Left cardiac atrium (tissue), 4 donors: Measurements from ENCODE around the gene ADAM15. TPM values are rescaled to one million over a fixed set of nuclear protein-coding genes. Genes with fewer than 3 reads are reported as not detected.

ENCODE experiments used
- ATAC-seq, 2 donors: fragments of 200-7000 bp; cut with Tn5 transposase; one replicate each; pipeline ENCODE4 v1.9.1; 2020; ENCODE audit warnings: mild to moderate bottlenecking in 2 of 2, moderate library complexity in 2 of 2
- DNase-seq: peaks from one replicate; pipeline ENCODE4 v3.0.0-alpha.2; 2020
- intact Hi-C, 2 donors: fragments of 100-400 bp; cut with DNase I; formaldehyde crosslinking; loops; one replicate each; pipeline versions ENCODE4 v1.14.1 to v1.15.1; 2022 to 2023
- long read RNA-seq: library from polyadenylated mRNA; unstranded; transcript quantifications from one replicate; pipeline ENCODE4 v2.0.0, GENCODE V29; 2021
- total RNA-seq, 2 donors: library from RNA; stranded (reverse); fragmentation: NEBNext Ultra II Directional; extraction: Animal tissue kit (Norgen Biotek cat#: 25700); gene quantifications; one replicate each; pipeline ENCODE4 v1.2.1, GENCODE V29; 2021
- donor health status: DM: no; HTN: yes; CAD: no.
- donor health status: DM: no; HTN: yes; CAD: no; lungs with severe emphysema.
- donor health status: DM: yes; HTN: yes; CAD: no.
- donor health status: Dilated cardiomyopathy.

Gene ADAM15, protein sequence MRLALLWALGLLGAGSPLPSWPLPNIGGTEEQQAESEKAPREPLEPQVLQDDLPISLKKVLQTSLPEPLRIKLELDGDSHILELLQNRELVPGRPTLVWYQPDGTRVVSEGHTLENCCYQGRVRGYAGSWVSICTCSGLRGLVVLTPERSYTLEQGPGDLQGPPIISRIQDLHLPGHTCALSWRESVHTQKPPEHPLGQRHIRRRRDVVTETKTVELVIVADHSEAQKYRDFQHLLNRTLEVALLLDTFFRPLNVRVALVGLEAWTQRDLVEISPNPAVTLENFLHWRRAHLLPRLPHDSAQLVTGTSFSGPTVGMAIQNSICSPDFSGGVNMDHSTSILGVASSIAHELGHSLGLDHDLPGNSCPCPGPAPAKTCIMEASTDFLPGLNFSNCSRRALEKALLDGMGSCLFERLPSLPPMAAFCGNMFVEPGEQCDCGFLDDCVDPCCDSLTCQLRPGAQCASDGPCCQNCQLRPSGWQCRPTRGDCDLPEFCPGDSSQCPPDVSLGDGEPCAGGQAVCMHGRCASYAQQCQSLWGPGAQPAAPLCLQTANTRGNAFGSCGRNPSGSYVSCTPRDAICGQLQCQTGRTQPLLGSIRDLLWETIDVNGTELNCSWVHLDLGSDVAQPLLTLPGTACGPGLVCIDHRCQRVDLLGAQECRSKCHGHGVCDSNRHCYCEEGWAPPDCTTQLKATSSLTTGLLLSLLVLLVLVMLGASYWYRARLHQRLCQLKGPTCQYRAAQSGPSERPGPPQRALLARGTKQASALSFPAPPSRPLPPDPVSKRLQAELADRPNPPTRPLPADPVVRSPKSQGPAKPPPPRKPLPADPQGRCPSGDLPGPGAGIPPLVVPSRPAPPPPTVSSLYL
- total RNA-seq = 100 to 1,000 TPM; 108 to 142 TPM
- long read RNA-seq, transcript ADAM15-205 (20 exons, 2,732 nt) = minor isoform, 52 of 181 reads
- long read RNA-seq, transcript ADAM15-201 (21 exons, 2,799 nt) = major isoform, 60 of 181 reads
- long read RNA-seq, partial matches to known transcripts = 32 of 181 reads
- long read RNA-seq, other reads (novel, unspliced or antisense) = 27 of 181 reads

- peak; percentile 92 to 93 for ATAC-seq
- peak; percentile 88 for DNase-seq
- intact Hi-C loops = no loop called here
These were observed at the start of gene ADAM15 for GRCh38 chr1:155050560-155051341. Gene ADAM15 (plus strand): TSS chr1:155051316. CDS start chr1:155051387, 71 bp downstream.

DNA sequence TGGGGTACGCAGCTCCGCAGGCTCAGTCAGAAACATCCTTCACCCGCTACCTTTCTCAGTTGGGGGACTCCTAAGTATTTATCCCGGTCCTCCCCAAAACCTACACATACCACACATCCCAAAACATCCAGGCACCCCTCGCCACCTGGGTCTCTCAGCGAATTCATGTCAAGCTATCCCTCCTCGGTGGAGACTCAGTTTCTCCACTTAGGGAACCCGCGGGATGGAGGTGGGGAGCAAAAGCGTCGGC is 49.8 kb upstream of the ADAM15 start:
- intact Hi-C loops = loop anchor here in 1 of 2 donors (2.0 kb wide), 1 partner anchor 27 kb away; the partner anchor contains the start of gene CKS1B

DNA sequence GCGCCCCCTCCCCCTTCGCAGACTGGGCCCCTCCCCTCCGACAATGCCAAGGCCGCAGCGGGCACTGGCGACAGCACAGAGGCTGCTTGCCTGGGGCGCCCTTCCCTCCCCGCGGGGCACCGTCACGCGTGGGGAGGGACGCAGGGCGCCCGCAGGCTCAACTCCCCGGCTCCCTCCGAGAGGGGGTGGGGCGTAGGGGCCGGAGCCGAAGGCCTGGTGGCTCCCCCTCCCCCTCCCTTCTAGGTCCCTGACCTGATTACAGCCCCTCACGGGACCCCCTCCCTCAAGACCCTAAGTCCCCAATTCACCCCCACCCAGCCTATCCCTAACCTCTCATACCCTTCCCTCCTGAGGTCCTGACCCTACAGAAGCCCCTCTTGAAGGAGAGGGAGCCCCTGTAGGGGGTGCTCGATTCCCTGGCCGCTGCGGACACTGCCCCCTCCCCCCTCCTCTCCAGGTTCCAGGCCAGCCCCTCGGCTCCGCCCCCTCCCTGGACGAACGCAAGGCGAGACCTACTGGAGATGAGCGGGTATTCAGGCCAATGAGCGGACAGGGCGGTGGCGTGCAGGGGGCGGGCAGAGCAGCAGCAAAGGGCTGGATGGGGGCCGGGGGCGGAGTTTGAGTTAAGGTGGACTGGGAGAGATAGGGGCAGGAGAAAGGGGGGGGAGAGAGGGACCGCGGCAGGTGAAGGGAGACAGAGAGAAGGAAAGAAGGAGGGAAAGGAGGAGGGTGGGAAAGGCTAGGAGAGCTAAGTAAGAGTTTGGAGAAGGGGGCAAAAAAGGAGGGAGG is 49.2 kb upstream of the ADAM15 start:
- intact Hi-C loops = loop anchor here in 1 of 2 donors (2.0 kb wide), 1 partner anchor 27 kb away; the partner anchor contains the start of gene CKS1B
- peak; percentile 100 for DNase-seq

More for the DNA sequence above, 49.8 kb upstream of the ADAM15 start:
- DNase-seq (no peak), ATAC-seq (no peak)

DNA sequence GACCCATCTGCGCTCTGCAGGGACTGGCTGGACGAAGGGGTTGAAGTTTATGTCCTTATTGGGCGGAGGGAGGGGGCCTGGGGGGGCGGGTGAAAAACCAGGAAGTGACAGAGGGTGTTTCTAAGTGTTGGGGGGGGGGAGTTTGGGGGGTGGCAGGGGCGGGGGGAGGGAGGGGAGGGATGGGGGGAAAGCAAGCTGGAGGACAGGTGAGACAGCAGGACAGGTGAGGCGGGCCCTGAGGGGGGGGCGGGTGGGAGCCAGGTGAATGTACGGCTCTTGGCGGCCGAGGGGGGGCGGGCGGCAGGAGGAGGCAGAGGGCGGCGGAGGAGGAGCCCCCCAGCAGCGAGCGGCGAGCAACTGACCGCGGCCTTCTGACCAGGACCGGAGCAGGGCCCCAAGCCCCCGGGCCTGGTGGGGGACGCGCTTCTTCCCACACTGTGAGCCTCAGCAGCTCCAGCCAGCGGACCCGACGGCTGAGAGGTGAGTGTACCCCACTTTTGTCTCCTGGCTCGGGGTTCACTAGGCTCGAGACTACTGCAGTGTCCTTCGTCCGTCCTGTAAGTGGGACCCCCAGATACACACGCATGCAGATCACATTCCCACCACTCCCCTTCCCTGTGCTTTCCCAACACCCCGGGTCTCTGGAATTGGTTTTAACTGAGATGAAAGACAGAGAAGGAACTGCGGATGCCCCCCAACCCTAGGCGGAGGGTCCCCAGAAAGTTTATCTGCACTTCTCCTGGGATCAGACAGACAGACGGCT is 48.5 kb upstream of the ADAM15 start, which contains the start of gene ZBTB7B:
Gene ZBTB7B (plus strand): TSS at position 339 of the 763 bp plus-strand sequence. CDS start 11,859 bp downstream, outside the sequence.
- DNase-seq = peak; percentile 63
- ATAC-seq = peak; percentile 2 to 4
- intact Hi-C loops = no loop called here

More for the DNA sequence above, 49.2 kb upstream of the ADAM15 start:
- peak; percentile 84 to 86 for ATAC-seq

DNA sequence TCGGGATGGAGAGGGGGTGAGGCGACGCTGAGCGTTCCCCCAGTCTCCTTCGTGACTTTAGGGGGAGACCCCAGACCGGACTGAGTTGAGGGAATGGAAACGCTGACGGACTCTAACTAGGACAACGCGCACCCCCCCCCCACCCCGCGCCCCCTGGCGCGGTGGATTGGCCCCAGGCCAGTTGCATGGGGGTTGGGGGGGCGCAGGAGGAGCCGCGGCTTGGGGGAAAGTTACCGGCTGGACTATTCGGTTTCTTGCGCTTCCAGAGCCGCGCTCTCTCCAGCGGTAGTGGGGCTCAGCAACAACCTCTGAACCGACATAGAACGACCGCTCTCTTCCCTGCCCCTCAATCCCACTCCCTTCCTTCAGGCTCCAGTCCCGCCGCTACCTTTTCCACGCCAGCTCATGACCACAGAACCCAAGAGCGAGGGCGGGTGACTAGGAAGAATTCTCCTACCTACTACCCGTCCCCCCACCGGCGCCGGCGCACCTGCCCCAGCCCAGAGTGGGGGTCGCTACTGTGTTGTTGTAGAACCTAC is 47.8 kb upstream of the ADAM15 start:
- peak; percentile 48 for DNase-seq
- intact Hi-C loops = no loop called here
- ATAC-seq = no peak

GRCh38 chr1:155003766-155004351 is 47.3 kb upstream of the ADAM15 start:
- ATAC-seq = peak; percentile 3 to 5
- intact Hi-C loops = no loop called here
- peak; percentile 84 for DNase-seq

- intact Hi-C loops = no loop called here
- ATAC-seq (no peak), DNase-seq (no peak)
These were observed 46.6 kb upstream of the ADAM15 start for GRCh38 chr1:155004352-155005075.

GRCh38 chr1:155005076-155006011 is 45.8 kb upstream of the ADAM15 start:
- intact Hi-C loops = no loop called here
- DNase-seq = peak; percentile 69
- ATAC-seq = peak in 1 of 2 donors; percentile 3

DNA sequence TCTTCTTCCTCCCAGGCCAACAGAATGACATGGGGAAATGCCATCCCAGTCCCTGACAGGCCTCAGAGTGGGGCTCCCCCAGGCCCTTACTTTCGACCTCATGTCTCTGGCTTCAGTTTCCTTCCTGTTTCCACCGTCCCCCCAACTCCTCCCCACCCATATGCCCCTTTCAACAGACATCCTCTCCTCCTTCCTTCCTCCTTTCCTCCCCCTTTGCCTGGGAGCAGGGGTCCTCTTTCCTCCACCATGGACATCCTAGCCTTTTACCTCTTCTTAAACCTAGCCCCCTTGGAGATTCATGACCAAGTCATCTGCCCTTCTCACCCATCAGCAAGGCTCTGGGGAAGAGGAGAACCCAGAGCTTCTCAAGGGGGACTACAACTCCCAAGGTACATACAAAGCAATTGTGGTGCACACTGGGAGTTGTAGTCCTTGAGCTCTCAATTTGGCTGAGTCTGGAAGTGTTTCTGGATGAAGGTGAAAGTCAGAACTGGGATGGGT is 44.5 kb upstream of the ADAM15 start:
- intact Hi-C loops = no loop called here
- ATAC-seq (no peak), DNase-seq (no peak)

DNA sequence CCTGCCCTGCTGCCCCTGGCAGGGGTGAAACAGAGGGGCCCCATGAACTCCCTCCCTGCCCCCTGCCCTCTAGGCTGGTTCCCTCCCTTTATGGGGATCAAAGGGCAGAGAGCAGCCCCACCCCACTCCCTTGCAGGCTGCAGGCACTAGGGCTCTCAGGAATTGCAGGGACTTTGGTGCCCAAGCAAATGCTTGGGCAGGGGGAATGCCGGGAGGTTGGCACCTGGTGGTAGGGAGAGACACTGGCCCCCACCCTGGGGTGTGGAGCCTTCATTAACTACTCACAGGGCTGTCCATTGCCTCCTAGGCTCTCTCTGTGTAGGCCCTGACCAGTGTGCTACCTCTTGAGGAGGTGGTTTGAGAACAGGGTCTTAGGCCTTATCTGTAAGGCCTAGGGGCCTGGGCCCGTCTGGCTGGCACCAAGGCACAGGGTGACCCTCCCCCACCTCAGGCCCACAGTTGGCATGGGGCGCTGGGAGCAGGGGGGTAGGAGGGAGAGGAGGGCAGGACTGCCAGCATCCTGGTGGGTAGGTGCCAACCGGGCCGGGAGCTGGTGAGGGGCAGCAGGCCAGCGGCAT is 43.8 kb upstream of the ADAM15 start:
- intact Hi-C loops = no loop called here
- ATAC-seq (peak; percentile 8 to 33), DNase-seq (peak; percentile 53)

GRCh38 chr1:155008015-155008941 is 42.8 kb upstream of the ADAM15 start:
- intact Hi-C loops = no loop called here
- DNase-seq (peak; percentile 49), ATAC-seq (peak in 1 of 2 donors; percentile 1)

DNA sequence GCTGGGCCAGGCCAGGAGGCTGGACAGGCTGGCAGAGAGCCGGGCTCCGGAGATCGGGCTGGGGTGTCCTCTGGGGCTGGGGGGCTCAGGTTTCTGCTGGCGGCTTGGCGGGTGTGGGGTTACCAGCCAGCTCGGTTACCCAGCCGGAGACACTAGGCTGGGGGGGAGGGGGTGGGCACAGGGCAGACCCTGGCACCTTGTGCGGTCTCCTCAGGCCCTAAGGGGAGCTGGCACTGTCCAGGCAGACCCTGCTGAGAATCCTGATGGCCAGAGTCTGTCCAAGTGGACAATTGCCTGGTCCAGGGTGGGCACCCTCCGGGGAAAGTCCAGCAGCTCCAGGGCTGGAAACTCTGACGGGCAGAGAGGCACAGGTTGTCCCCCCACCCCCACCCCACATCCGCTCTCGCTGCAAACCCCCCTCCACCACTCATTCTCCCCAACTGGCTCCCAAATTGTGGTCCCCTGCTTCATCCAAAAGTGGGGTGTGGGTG is 41.9 kb upstream of the ADAM15 start:
- intact Hi-C loops = no loop called here
- DNase-seq (no peak), ATAC-seq (no peak)

GRCh38 chr1:155009742-155010141 is 41.4 kb upstream of the ADAM15 start:
- intact Hi-C loops = loop anchor here in 1 of 2 donors (5.0 kb wide), 1 partner anchor 47 kb away; the partner anchor contains the start of gene PYGO2
- DNase-seq (no peak), ATAC-seq (no peak)
